BE2C (cell line): Measurements from ENCODE around the gene RMRP.

Experiments
- DNase-seq: peaks from one replicate; pipeline ENCODE4 v3.0.0-alpha.2; 2020
- H3K27me3 ChIP-seq: fragments of 250-450 bp; sonication (Bioruptor Pico); 2 replicates; pipeline ENCODE4 v1.5.1; 2020; ENCODE audit warnings: mild to moderate bottlenecking
- H3K36me3 ChIP-seq: fragments of 250-450 bp; sonication (Bioruptor Pico); 2 replicates; pipeline ENCODE4 v1.5.1; 2020; ENCODE audit warnings: mild to moderate bottlenecking
- H3K4me1 ChIP-seq: fragments of 250-450 bp; sonication (Bioruptor Pico); 2 replicates; pipeline ENCODE4 v1.5.1; 2020
- H3K4me3 ChIP-seq: 2 replicates; pipeline ENCODE4 v1.5.1; 2011; ENCODE audit warnings: low read depth, low read length
- H3K9me3 ChIP-seq: fragments of 250-450 bp; sonication (Bioruptor Pico); 2 replicates; pipeline ENCODE4 v1.5.1; 2020
- TF ChIP-seq, protein P1 (sequence below): IDR thresholded peaks from 2 replicates; pipeline ENCODE4 v1.5.1; 2012; ENCODE audit warnings: mild to moderate bottlenecking, low read depth, low read length

RMRP gene

GRCh38 chr9:35684921-35685320 is 27.1 kb upstream of the RMRP start:
- Histone ChIP-seq H3K9me3 (no peaks in the 10 kb centered on the region), H3K4me3 (no peak overlapping the region), H3K4me1 (peaks cover 2% of the 10 kb centered on the region; the same call in 1 of the 2 replicates), H3K36me3 (no peaks in the 10 kb centered on the region), H3K27me3 (no peaks in the 10 kb centered on the region)
- TF ChIP-seq, protein P1, sequence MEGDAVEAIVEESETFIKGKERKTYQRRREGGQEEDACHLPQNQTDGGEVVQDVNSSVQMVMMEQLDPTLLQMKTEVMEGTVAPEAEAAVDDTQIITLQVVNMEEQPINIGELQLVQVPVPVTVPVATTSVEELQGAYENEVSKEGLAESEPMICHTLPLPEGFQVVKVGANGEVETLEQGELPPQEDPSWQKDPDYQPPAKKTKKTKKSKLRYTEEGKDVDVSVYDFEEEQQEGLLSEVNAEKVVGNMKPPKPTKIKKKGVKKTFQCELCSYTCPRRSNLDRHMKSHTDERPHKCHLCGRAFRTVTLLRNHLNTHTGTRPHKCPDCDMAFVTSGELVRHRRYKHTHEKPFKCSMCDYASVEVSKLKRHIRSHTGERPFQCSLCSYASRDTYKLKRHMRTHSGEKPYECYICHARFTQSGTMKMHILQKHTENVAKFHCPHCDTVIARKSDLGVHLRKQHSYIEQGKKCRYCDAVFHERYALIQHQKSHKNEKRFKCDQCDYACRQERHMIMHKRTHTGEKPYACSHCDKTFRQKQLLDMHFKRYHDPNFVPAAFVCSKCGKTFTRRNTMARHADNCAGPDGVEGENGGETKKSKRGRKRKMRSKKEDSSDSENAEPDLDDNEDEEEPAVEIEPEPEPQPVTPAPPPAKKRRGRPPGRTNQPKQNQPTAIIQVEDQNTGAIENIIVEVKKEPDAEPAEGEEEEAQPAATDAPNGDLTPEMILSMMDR: no peak
- no peak for DNase-seq

DNA sequence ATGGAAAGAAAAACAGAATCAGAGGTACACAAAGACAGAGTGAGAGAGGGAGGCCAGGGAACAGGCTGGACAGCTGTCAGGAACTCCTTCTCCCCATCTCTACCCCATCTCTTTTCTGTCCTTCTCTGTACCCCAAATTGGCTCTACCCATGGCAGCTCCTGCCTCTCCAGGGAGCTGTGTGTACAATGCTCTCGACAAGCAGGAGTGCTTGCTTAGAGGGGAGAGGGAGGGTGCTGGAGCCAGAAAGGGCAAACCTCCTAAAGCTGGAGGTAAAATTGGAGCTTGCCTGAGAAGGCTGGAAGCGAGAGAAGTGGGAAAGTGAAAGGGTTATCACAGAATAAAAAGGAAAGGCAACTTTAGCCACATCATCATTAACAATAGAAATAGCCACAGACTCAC is 25.5 kb upstream of the RMRP start:
- Histone ChIP-seq H3K4me1 (0 out of 2 replicates have a peak, but pooled peaks cover 2% of the 10 kb centered on the region), H3K4me3 (no peak overlapping the region), H3K9me3 (no peaks in the 10 kb centered on the region), H3K27me3 (no peaks in the 10 kb centered on the region), H3K36me3 (no peaks in the 10 kb centered on the region)
- no peak for DNase-seq
- TF ChIP-seq, protein P1: no peak

- no peak for DNase-seq
- Histone ChIP-seq H3K4me1 (0 out of 2 replicates have a peak, but pooled peaks cover 2% of the 10 kb centered on the region), H3K4me3 (no peak overlapping the region), H3K36me3 (no peaks in the 10 kb centered on the region), H3K27me3 (no peaks in the 10 kb centered on the region), H3K9me3 (no peaks in the 10 kb centered on the region)
- TF ChIP-seq, protein P1: no peak
Measured at GRCh38 chr9:35682520-35683315, 24.9 kb upstream of the RMRP start.

DNA sequence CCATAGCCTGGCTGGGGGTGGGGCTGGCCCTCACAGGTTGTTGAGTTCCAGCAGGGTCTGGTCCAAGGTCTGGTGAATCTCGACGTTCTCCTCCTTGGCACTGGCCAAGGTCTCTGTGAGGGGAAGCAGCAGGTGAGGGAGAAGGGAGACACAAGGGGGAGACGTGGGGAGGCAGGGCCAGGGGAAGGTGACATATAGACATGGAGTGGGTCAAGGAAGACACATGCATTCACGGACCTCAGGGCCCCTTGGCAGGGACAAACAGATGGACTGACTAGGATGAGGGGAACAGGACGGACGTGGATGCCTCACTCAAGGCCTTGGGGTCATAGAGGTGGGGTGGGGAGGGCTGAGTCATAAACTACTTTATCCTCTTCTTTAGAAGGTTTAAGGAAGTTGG is 24.2 kb upstream of the RMRP start:
- H3K4me3 ChIP-seq: no peak overlapping the region
- H3K9me3 ChIP-seq: no peaks in the 10 kb centered on the region
- 0 out of 2 replicates have a peak, but pooled peaks cover 2% of the 10 kb centered on the region for H3K4me1 ChIP-seq
- TF ChIP-seq, protein P1: no peak
- DNase-seq: no peak
- H3K36me3 ChIP-seq: no peaks in the 10 kb centered on the region
- no peaks in the 10 kb centered on the region for H3K27me3 ChIP-seq

- TF ChIP-seq, protein P1: no peak
- Histone ChIP-seq H3K36me3 (no peaks in the 10 kb centered on the region), H3K4me1 (0 out of 2 replicates have a peak, but pooled peaks cover 2% of the 10 kb centered on the region), H3K27me3 (no peaks in the 10 kb centered on the region), H3K4me3 (no peak overlapping the region), H3K9me3 (no peaks in the 10 kb centered on the region)
- no peak for DNase-seq
Measured at GRCh38 chr9:35681341-35682002, 23.7 kb upstream of the RMRP start.
